Left ventricle myocardium superior (tissue), 1 donor: ENCODE measurements around the gene KCNK15. TPM values are rescaled to one million over a fixed set of nuclear protein-coding genes. Genes with fewer than 3 reads are reported as not detected.

Experiments used
- total RNA-seq: library from RNA; stranded (reverse); fragmentation: NEBNext Ultra II Directional; extraction: Animal tissue kit (Norgen Biotek cat#: 25700); gene quantifications from one replicate; pipeline ENCODE4 v1.2.1, GENCODE V29; 2021
- donor health status: DM: no; HTN: yes; CAD: no; lungs with severe emphysema.

Gene KCNK15
- total RNA-seq, 1 donor from 2014 or later, result 0.25 TPM

Other genes with a start within 250 kb of the KCNK15 start
- gene SERINC3, start 223.8 kb upstream of the KCNK15 start, total RNA-seq, result 89.9 TPM
- gene PKIG, start 163.3 kb upstream of the KCNK15 start, total RNA-seq, result 195 TPM
- gene ADA, start 94.2 kb upstream of the KCNK15 start, total RNA-seq, result 8.5 TPM
- 19.5 TPM for gene CCN5, start 30.5 kb upstream of the KCNK15 start, total RNA-seq
- 0.12 TPM for gene RIMS4, start 64.7 kb downstream of the KCNK15 start, total RNA-seq
- 108 TPM for gene YWHAB, start 139.8 kb downstream of the KCNK15 start, total RNA-seq
- gene PABPC1L, start 164.2 kb downstream of the KCNK15 start, total RNA-seq, result 2.7 TPM
- gene TOMM34, start 214.5 kb downstream of the KCNK15 start, total RNA-seq, result 9.6 TPM
- 9.3 TPM for gene STK4, start 220.6 kb downstream of the KCNK15 start, total RNA-seq